Left cardiac atrium (tissue), 4 donors: ENCODE measurements around the gene NOSTRIN. TPM values are rescaled to one million over a fixed set of nuclear protein-coding genes. Genes with fewer than 3 reads are reported as not detected.
"Not testable (repeated sequence)": the region's sequence is repeated elsewhere in the genome, so short reads cannot be mapped to it uniquely, and the experiment has no call there.

Experiments
- ATAC-seq, 2 donors: fragments of 200-7000 bp; cut with Tn5 transposase; one replicate each; pipeline ENCODE4 v1.9.1; 2020; ENCODE audit warnings: mild to moderate bottlenecking in 2 of 2, moderate library complexity in 2 of 2
- DNase-seq: peaks from one replicate; pipeline ENCODE4 v3.0.0-alpha.2; 2020
- intact Hi-C, 2 donors: fragments of 100-400 bp; cut with DNase I; formaldehyde crosslinking; loops; one replicate each; pipeline versions ENCODE4 v1.14.1 to v1.15.1; 2022 to 2023
- total RNA-seq, 2 donors: library from RNA; stranded (reverse); fragmentation: NEBNext Ultra II Directional; extraction: Animal tissue kit (Norgen Biotek cat#: 25700); gene quantifications; one replicate each; pipeline ENCODE4 v1.2.1, GENCODE V29; 2021
- donor health status: DM: no; HTN: yes; CAD: no.
- donor health status: DM: no; HTN: yes; CAD: no; lungs with severe emphysema.
- donor health status: DM: yes; HTN: yes; CAD: no.
- donor health status: Dilated cardiomyopathy.

The NOSTRIN gene
- total RNA-seq, 2 donors from 2014 or later: 16.1 to 37.6 TPM

DNA sequence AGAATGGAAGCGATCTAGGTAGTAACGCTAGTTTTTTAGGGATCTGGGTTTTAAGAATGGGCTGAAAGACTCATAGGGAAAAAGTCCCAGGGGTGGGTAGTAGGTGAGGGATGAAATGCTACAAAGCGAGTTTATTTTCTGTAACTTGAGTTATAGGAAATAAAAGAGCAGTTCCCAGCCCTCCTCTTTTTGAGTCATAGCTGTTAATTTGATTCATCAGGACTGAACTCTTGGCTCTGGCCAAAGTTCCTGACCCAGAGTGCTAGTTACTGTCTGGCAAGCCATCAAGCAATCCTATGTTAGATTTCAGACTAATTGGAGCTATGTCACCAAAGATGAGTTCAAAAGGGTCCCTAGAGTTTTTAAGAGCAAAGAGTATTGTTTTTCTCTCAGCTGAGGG is 17.4 kb upstream of the NOSTRIN start:
- no peak for ATAC-seq
- DNase-seq: no peak
- intact Hi-C loops: no loop called here

DNA sequence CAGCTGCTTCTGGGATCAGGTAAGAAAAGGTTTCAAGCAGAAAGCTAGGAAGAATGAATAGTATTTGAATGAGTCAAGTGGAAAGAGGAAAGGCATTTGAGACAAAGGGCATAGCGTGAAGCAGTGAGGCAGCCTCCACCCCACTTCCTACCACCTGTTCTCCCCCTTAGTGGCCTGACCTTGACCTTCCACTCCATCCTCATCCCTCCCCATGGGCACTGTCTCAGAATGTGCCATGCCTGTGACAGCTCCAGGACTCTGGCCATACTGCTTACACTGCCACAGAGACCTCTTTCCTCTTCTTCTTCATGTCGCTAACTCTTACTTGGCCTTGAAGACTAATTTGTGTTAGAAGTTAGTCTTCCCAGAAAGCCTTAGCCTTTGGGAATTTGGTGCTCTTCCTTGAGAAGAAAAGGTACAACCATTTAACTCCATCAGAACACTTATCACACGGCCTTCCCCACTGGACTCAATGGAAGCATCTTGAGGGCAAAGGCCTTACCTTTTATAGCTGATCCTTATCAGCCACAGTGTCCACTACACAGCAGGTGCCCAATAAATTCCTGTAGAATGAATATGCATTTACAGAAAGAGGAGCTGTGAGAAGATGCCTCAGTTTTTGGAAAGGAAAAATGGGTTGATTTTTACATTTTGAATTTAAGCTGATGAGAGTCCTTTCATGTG is 15.2 kb upstream of the NOSTRIN start:
- ATAC-seq: no peak
- intact Hi-C loops: no loop called here
- DNase-seq: no peak

DNA sequence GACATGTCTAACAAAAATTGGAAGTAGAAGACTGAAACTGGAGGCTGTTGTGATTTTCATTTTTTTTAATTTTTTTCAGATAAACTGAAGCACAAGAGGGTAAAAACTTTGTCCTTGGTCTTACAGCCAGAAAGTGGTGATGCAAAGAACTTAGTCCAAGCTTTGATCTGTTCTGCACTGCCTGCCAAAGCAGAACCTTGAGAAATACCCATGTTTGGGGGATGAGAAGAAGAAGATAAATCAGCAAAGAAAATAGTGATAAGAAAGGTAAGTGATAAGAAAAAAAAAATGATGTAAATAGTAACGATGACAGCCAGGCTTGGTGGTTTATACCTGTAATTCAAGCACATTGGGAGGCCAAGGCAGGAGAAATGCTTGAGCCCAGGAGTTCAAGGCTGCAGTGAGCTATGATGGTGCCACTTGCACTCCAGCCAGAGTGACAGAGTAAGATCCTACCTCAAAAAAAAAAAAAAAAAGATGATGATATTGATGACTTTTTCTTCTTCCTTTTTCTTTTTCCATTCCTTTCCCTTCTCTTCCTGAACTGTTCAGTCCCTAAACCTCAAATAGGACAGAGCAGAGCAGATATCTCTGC is 14.6 kb upstream of the NOSTRIN start:
- intact Hi-C loops: no loop called here
- ATAC-seq: peak in 1 of 2 donors; percentile 57

DNA sequence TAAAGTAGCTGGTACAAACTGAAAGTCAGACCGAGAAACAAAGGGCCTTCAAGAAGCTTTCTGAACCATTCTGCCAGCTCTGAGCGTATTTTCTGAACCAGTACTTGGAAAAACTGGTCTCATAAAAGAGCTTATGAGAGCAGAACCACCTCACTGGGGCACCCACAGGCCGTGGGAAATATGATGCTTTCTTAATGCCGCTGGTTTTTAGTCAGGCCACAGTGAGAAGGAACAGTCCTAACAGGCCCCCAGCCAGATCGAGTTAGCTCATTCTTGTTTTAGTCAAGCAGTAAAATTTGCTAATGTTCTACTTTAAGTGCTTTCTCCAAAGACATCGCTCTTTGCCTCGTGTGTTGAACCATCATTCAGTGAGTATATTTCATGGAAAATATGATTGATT is 12.7 kb upstream of the NOSTRIN start:
- no peak for DNase-seq
- ATAC-seq: no peak
- intact Hi-C loops: no loop called here

More for the DNA sequence above, 14.6 kb upstream of the NOSTRIN start:
- DNase-seq: no peak

DNA sequence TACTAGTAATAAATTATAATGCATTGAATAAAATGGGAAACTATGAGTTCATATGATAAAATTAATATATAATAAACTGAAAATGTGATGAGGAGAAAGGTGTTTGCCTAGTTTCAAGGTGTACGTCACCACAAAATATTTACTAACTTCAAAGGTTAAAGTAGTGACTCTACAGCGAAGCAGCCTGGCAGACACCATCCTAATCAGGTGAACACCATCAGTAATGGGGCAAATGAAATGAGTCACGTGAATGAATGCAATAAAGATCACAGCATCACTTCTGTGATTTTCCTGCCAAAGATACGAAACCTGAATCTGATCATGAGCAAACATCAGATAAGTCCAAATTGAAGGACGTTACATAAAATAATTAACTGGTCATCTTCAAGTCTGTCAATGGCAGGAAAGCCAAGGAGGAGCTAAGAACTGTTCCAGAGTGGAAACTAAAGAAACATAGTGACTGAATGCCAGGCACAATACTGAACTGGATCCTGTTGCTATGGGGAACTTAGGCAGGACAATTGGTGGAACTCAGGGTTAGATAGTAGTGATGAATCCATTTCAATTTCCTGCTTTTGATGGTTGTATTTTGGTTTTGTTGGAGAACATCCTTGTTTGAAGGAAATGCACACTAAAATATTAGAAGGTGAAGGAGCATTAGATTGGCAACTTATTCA is 12.1 kb upstream of the NOSTRIN start:
- intact Hi-C loops: no loop called here
- DNase-seq: no peak
- peak; percentile 30 to 78 for ATAC-seq

DNA sequence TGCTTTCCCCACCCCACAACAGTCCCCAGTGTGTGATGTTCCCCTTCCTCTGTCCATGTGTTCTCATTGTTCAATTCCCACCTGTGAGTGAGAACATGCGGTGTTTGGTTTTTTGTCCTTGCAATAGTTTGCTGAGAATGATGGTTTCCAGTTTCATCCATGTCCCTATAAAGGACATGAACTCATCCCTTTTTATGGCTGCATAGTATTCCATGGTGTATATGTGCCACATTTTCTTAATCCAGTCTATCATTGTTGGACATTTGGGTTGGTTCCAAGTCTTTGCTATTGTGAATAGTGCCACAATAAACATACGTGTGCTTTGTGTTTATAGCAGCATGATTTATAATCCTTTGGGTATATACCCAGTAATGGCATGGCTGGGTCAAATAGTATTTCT is 11.3 kb upstream of the NOSTRIN start:
- intact Hi-C loops, DNase-seq, ATAC-seq: not testable (repeated sequence)

DNA sequence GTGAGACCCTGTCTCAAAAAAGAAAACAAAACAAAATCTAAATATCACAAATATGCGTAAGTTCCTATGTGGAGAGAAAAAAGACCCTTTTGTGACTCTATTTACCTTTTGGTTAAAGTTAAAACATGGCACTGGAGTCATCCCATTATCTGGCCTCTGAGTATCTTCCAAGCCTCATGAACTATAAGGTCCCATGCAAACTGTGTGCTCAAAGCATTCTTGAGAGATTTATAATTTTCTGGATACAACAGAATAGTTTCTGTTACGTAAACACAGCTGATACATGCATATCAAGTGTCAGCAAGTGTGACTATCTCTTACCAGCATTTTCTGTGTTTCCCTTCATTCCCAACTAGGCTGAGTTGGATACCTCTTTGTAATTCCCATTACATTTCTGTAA is 8.8 kb upstream of the NOSTRIN start:
- intact Hi-C loops: no loop called here
- DNase-seq (no peak), ATAC-seq (no peak)

DNA sequence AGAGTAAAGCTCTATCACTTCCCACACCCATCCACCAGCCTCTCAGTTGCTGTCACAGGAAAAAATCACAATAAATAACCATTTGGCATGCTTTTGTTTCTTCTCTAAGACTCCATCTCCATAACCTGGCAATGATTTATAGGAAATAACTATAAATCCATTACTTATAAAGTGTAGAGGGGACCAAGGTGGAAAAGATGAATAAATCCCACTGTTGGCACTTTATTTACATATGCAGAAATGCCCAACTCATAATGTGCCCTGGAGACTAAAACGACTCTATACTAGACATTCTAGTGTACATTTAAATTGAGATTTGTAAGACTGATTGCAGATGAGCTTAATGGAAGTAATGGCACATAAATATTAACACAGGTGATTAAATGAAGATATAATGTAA is 7.5 kb upstream of the NOSTRIN start:
- ATAC-seq: no peak
- DNase-seq: no peak
- intact Hi-C loops: no loop called here

DNA sequence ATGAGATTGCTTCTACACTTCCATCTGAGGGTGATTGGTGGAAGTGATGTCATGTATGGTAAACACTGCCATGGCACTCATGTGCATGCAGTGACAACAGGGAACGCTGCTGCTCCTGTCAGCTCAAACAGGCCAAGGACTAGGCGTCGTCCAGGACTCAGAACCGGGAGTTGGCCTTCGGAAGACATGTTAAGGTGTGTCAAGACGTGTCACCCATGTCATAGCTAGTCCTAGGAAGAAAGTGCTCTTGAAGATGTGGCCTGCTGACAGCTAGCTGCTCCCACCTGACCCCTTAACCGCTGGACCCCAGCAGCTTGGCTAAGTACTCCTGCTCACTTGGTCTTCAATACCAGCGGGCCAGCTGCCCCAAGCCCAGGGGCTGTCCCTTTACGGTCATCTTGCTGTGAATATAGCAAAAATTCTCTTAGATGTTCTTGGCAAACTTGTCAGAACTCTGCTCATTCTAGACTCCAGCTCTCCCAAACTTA is 6.3 kb upstream of the NOSTRIN start:
- ATAC-seq (peak; percentile 12 to 21), DNase-seq (no peak)
- intact Hi-C loops: no loop called here

DNA sequence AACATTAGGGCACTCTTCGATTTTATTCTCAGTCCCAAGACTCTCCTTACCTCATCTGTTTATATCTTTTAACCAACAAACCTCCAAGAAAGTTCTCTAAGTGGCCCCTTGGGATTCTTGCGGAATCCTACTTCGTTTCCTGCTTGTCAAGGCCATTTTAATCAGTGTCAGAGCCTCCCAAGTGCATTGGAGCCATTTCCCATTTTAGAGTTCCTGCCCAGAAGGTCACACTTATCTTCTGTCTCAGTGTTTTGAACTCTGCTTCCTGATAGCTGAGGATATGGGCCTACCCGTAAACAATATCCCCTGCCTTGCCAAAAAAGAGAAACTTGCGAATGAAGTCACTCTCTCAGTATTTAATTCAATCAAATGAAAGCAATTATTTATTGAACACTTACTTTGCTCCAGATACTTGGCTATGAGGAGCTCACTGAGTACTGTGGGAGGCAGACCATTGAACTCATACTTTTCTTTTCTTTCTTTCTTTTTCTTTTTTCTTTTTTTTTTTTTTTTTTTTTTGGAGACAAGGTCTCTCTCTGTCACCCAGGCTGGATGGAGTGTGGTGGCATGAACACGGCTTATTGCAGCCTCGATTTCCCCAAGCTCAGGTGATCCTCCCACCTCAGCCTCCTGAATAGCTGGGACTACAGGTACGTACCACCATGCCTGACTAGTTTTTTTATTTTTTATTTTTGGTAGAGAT is 5.7 kb upstream of the NOSTRIN start:
- intact Hi-C loops: no loop called here
- peak; percentile 43 for DNase-seq
- peak; percentile 76 to 89 for ATAC-seq

DNA sequence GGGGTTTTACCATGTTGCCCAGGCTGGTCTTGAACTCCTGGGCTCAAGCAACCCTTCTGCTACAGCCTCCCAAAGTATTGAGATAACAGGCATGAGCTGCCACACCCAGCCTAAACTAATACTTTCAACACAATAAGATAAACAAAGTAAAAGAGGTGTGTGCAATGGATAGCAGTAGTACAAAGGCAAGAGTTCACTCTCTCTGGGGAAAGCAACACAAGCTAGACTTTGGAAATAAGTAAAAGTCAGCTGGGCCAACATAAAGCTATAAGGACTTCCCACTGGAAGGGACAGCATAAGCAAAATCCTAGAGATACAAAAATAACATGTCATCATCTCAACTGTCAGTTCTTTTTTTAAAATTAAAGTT is 5.2 kb upstream of the NOSTRIN start:
- ATAC-seq: no peak
- intact Hi-C loops: no loop called here
- no peak for DNase-seq

DNA sequence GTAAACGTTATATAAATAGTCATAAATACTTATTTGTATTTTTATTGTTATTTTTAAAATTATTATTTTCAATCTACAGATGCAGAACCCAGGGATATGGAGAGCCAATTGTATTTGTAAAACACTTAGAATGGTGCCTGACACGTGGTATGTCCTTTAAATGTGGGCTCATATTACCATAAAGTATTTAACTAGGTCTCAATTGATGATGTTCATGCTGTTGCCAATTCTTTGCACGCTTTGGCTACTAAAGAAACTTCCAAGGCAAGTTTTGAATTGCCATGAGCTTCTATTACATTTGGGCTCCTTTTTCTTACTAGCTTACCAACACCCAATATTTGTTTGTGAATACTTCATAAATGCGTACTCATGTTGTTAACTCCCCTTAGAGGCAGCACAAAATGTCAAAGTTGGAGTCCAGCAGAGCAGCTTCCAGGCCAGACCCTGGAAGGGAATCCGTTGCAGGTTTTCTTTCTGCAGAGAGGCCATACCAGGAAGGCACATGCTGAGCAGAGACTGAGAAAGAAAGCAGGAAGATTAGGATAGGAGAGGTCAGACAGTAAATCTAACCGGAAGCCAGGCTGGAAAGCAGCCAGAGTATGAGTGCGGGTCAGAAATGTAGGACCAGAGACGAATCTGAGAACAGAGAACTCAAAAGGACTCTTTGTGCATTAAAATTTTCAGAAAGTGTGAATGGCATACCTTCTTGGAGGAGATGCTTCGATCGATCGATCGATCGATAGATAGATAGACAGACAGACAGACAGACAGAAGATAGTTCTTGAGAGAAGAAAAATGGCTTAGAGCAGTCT is 4.2 kb upstream of the NOSTRIN start:
- ATAC-seq (no peak), DNase-seq (peak; percentile 36)

DNA sequence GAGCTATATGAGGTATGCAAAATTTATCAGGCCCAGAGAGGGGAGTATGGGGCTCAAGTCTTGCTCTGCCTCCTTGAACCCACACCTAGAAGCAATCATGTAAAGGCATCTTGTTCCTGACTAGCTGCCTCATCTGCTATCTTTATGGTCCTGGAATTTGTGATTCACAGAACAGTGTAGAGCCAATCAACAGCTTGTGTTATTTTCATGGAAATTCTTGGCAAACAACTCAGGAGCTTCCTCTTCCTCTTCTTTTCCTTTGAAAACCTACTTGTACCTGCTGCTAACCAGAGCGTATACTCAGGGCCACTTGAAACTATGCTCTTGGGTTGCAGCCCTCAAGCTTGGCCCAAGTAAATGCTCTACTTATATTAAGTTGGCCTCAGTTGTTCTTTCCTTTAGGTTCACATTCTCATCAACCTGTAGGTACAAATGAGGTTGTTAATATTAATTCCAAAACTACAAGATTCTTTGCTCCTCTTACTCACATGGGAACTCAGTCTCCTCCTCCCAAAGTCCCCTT is 3.5 kb upstream of the NOSTRIN start:
- DNase-seq (no peak), ATAC-seq (no peak)
- intact Hi-C loops: no loop called here

More for the DNA sequence above, 4.2 kb upstream of the NOSTRIN start:
- intact Hi-C loops: no loop called here

DNA sequence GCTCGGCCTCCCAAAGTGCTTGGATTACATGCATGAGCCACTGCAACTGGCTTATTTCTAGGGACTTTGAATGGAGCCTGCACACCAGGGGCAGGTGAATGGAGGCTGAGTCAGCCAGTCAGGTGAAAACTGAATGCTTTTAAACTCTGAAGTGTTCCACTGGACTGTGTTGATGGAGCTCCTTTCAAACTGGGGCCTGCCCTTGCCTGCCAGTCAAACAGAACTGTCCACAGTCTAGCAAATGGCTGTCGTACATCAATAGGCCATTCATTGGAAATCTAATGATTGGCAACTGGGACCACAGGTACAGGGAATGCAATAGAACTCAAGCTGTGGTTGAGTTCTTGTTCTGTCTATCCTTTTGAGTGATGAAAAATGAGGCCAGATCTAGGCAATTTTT is 966 bp upstream of the NOSTRIN start:
- DNase-seq: no peak

DNA sequence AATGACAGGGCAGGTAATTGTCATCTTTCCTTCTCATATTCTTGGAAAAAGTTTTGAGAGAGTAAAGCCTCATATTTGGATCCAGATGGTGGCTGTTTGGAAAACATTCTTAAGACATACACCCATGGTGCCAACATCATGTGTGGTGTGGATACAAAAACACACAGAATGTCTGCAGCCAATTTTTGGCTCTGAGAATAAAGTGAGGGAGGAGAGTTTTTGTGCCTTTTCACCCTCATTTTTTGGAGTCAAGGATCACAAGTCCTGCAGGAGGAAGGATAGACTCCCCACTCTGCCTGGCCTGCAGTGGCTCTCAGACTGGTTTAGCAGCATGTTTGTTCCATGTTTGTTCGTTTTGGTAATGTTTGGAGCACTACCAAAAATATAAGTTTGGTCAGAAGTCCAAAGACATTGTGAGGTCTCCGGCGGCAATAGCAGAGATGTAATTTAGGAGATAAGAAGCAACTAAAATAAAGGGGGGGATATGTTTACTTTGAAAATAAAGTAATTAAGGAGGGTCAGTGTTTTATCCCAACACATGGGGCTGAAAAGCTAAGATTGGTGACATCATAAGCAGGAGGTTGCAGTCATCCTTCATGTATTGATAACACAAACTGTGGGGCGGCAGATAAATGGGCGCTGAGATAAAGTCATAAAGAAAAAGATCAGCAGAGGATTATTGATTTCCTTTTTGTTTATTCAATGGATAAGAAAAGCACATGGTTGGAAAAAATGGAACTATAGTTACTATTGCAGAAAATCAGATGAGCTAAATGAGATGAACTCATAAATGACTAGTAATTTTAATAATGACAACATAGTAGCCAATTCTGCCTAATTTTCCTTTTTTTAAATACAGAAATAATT is 655 bp downstream of the NOSTRIN start:
- intact Hi-C loops: no loop called here
- ATAC-seq: no peak

More for the DNA sequence above, 966 bp upstream of the NOSTRIN start:
- ATAC-seq: no peak
- intact Hi-C loops: no loop called here

DNA sequence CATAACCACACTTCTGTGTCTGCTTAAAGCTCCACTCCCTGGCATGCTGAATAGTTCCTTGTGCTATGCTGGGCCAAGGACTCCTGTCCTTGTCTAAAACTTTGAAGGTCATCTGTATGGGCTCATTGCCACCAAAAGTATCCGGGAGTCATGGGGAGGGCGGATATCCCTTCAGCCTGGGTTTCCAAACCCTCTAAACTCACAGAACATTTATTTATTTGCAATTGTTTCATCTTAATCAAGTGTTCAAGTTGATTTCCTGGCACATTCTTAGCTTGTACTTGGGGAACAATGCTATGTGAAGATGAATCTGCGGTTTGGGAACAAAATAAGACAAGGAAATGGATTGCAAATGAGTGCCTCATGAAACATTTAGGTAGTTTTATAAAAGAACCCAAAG is 1.8 kb downstream of the NOSTRIN start:
- ATAC-seq (peak; percentile 52 to 61), DNase-seq (peak; percentile 31)
- intact Hi-C loops: no loop called here

More for the DNA sequence above, 655 bp downstream of the NOSTRIN start:
- DNase-seq: no peak

DNA sequence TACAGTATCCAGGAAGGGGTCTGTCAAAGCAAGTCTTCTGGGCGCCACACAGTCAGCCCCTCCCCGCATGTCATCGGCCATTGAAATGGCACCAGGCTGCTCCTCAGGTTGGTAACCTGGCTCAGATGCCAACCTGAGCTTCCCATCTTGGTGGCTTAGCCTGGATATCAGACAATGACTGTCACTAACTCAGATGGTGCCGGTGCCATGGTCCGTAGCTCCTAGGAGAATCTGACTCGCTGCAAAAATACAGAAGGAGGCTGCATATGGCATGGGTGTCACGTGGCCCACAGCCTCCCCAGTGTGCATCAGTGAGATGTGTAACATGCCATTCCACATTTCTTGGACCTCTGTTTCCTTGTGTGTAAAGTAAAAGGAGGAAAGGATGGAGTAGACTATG is 3.2 kb downstream of the NOSTRIN start:
- no peak for DNase-seq
- intact Hi-C loops: no loop called here
- ATAC-seq: no peak

DNA sequence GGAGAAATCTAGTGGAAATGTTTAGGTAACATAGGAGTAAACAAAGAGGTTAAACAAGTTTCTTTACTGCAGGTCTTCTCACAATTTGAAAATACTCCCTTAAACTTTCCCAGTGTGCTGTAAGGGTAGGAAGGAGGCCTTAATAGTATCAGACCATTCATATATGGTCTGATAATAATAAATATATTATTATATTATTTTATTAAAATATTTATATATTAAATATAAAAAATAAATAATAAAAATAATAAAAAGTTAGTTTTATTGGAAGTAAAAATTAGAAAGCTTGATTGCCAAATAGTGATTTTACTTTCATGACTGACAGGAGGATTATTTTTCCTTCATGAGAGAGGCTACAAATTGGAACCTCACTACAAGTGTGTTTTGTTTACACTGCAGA is 7.1 kb downstream of the NOSTRIN start:
- intact Hi-C loops: no loop called here
- ATAC-seq (no peak), DNase-seq (no peak)
